BE2C (cell line): ENCODE data around the gene KRT8.

Experiments
- DNase-seq: peaks from one replicate; pipeline ENCODE4 v3.0.0-alpha.2; 2020
- H3K27me3 ChIP-seq: fragments of 250-450 bp; sonication (Bioruptor Pico); 2 replicates; pipeline ENCODE4 v1.5.1; 2020; ENCODE audit warnings: mild to moderate bottlenecking
- H3K36me3 ChIP-seq: fragments of 250-450 bp; sonication (Bioruptor Pico); 2 replicates; pipeline ENCODE4 v1.5.1; 2020; ENCODE audit warnings: mild to moderate bottlenecking
- H3K4me1 ChIP-seq: fragments of 250-450 bp; sonication (Bioruptor Pico); 2 replicates; pipeline ENCODE4 v1.5.1; 2020
- H3K4me3 ChIP-seq: 2 replicates; pipeline ENCODE4 v1.5.1; 2011; ENCODE audit warnings: low read depth, low read length
- H3K9me3 ChIP-seq: fragments of 250-450 bp; sonication (Bioruptor Pico); 2 replicates; pipeline ENCODE4 v1.5.1; 2020
- CTCF ChIP-seq: IDR thresholded peaks from 2 replicates; pipeline ENCODE4 v1.5.1; 2012; ENCODE audit warnings: mild to moderate bottlenecking, low read depth, low read length

KRT8 gene

GRCh38 chr12:52900896-52901714 is 3.8 kb downstream of the KRT8 start:
- DNase-seq = no peak
- no peaks in the 10 kb centered on the region; the same call in 1 of the 2 replicates for H3K9me3 ChIP-seq
- TF ChIP-seq CTCF = no peak
- no peaks in the 10 kb centered on the region for H3K36me3 ChIP-seq
- no peaks in the 10 kb centered on the region for H3K27me3 ChIP-seq
- H3K4me3 ChIP-seq = no peak overlapping the region
- H3K4me1 ChIP-seq = peaks cover 15% of the 10 kb centered on the region

- H3K9me3 ChIP-seq = no peaks in the 10 kb centered on the region; the same call in 1 of the 2 replicates
- no peak for DNase-seq
- H3K4me3 ChIP-seq = no peak overlapping the region
- peaks cover 21% of the 10 kb centered on the region for H3K4me1 ChIP-seq
- H3K27me3 ChIP-seq = no peaks in the 10 kb centered on the region
- H3K36me3 ChIP-seq = no peaks in the 10 kb centered on the region
- TF ChIP-seq CTCF = no peak
Observed at GRCh38 chr12:52900166-52900895, 4.5 kb downstream of the KRT8 start.

GRCh38 chr12:52899338-52900035 is 5.4 kb downstream of the KRT8 start:
- Histone ChIP-seq H3K36me3 (no peaks in the 10 kb centered on the region), H3K9me3 (no peaks in the 10 kb centered on the region; the same call in 1 of the 2 replicates), H3K27me3 (no peaks in the 10 kb centered on the region), H3K4me3 (no peak overlapping the region), H3K4me1 (peaks cover 25% of the 10 kb centered on the region)
- no peak for DNase-seq
- TF ChIP-seq CTCF = no peak

DNA sequence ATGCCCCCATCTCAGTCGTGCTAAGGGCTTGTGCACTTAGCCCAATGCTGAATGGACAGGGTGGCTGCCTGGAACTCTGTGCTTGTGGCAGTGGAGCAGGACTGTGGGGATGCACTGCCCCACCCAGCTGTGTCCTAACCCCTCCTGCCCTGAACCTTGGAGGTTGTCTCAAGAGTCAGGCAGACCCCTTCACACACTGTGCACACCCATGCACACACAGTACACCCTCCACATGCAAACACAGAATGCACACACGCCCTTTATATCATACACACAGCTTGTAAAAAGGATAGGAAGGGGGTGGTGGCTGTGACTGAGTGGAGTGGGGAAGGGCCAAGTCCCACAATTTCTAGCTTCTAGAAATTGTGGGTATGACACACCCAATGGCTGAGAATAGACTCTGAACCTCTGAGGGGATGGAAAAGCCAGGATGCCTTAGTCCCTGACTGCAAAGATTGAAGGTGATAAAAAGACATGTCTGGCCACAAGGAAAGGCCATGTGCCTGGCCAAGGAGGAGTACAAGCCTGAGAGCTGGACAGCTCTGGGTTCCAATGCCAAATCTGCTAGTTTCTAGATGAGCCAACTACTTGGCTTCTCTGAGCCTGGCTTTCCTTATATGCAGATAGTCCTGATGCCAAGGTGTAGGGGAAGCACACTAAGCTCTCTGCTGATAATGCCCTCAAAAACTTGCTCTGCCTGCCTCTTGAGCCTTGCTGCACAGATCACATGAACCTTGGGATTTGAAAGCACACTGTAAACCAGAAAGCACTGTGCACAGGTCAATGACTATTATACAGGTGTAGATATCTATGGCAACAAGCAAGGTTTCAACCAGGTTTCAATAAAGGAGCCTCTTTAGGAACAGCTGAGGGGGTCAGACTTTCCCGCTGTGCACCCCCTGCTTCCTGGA is 8.4 kb downstream of the KRT8 start:
- Histone ChIP-seq H3K4me1 (peaks cover 21% of the 10 kb centered on the region), H3K4me3 (no peak overlapping the region), H3K36me3 (no peaks in the 10 kb centered on the region), H3K9me3 (no peaks in the 10 kb centered on the region), H3K27me3 (no peaks in the 10 kb centered on the region)
- TF ChIP-seq CTCF = no peak
- no peak for DNase-seq

DNA sequence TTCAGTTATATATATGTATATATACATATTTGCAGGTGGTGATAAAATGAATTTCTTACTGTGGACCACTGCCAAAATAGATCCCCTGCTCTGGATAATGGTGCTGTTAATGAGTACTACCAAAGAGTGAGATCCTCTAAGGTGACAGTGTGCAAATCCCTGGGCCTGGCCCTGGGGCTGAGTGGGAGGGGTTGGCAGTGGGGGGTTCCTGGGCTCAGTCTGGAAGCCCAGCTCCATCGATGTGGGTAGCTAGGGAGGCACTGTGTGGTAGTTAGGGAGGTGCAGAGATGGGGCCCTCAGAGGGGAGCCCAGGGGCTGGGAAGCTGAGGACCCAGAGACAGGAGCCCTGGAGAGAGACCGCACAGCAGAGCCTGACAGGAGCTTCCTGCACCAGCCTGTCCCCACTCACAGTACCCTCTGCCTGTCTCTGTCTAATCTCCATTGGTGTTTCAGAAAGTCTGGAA is 9.1 kb downstream of the KRT8 start:
- TF ChIP-seq CTCF = no peak
- no peak overlapping the region for H3K4me3 ChIP-seq
- H3K9me3 ChIP-seq = no peaks in the 10 kb centered on the region
- H3K27me3 ChIP-seq = no peaks in the 10 kb centered on the region
- no peak for DNase-seq
- peaks cover 21% of the 10 kb centered on the region for H3K4me1 ChIP-seq
- H3K36me3 ChIP-seq = no peaks in the 10 kb centered on the region
